Right lung (tissue), 5 donors: Measurements from ENCODE around the gene MOB1A. TPM values are rescaled to one million over a fixed set of nuclear protein-coding genes. Genes with fewer than 3 reads are reported as not detected.

Source experiments
- DNase-seq, 2 donors: peaks; one replicate each; pipeline ENCODE4 v3.0.0-alpha.2; 2013
- polyA plus RNA-seq, 5 donors: library from polyadenylated mRNA; unstranded; fragments of 120-200 nt; gene quantifications; one replicate each; pipeline versions ENCODE4 v1.2.1 to v1.2.3, GENCODE V29; 2013; ENCODE audit warnings: inconsistent platforms in 1 of 5, low replicate concordance in 1 of 5; ENCODE audit not compliant: insufficient read length in 5 of 5, insufficient read depth in 1 of 5

The MOB1A gene
- polyA plus RNA-seq, 5 donors: 71.8 to 106 (median 79.5) TPM

- DNase-seq: no peak
Measured at GRCh38 chr2:74107071-74107470, 71.6 kb downstream of the MOB1A start.

DNA sequence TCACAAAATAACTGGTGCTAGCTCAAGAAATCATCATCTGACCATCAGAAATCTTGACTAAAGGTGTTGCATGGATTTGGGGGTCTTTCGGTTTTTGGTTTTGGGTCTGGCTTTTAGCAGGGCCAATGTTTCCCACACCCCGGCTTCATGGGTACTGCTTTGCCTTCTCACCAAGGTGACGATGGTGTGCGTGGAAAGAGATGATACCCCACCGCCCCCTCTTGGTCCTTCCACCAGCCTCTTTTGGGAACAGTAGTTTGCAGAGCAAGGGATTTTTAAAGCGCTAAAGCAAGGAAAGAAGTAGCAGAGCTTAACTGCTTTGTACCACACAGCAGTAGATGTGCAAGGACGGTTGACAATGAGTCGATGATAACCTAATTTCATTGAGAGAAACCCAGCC is 73.3 kb downstream of the MOB1A start:
- no peak for DNase-seq

DNA sequence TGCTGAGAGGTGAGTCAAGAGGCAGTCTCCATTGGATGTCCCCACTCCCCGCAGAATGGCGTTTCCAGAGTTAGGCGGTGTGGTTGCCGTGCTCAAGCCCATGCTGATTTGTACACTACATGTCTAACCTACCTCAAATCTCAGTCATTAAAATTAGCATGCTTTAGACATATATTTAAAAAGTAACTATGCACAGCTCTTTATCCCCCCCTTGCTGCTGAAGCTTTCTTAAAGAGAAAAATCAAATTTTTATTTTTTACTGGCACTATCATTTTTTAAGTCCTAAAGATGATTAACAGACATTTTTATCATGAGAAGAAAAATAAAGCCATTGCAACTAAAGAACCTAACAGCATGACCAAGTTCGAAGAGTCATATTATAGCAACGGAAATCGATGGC is 73.8 kb downstream of the MOB1A start:
- no peak for DNase-seq

DNA sequence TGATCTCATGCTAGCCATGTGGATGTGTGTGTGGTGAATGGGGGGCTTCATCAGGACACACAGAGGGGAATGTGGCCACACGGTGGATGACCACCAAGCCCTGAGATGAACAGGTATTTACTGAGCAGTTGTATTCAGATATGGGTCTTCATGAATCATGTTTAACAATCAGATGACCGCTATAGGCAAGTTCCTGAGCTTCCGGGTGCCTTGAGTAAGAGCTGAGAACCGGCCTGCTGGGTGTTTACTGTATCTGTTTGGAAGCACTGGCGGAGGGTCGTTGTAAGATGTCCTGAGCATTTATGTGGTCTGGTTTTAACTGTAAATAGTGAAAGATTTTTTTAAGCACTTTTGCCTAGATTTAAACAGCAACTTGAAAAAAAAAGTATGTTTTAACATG is 74.9 kb downstream of the MOB1A start:
- DNase-seq: no peak

Other genes with a start within 250 kb of the MOB1A start
- 10 to 100 TPM; 15.9 to 22.9 (median 17.5) TPM for gene TET3, start 194.0 kb downstream of the MOB1A start, polyA plus RNA-seq
- gene BOLA3, start 31.0 kb downstream of the MOB1A start, polyA plus RNA-seq: 10 to 100 TPM; 16.9 to 26.8 (median 21.6) TPM
- 10 to 100 TPM; 13.1 to 17.7 (median 15.9) TPM for gene MTHFD2, start 19.7 kb upstream of the MOB1A start, polyA plus RNA-seq
- 1 to 10 TPM; 5.2 to 9.9 (median 8.5) TPM for gene SLC4A5, start 164.5 kb upstream of the MOB1A start, polyA plus RNA-seq
- 100 to 1,000 TPM; 125 to 167 (median 142) TPM for gene DCTN1, start 201.4 kb upstream of the MOB1A start, polyA plus RNA-seq
- 1 to 10 TPM; 3.0 to 7.8 (median 6.0) TPM for gene C2orf81, start 242.7 kb upstream of the MOB1A start, polyA plus RNA-seq
- gene WDR54, start 242.9 kb upstream of the MOB1A start, polyA plus RNA-seq: 10 to 100 TPM; 28.5 to 40.4 (median 36.6) TPM